HG03439 (cell line): ENCODE results near the gene NAXD.
"Not testable (repeated sequence)": the region's sequence is repeated elsewhere in the genome, so short reads cannot be mapped to it uniquely, and the experiment has no call there.

Experiments
- ATAC-seq: cut with Tn5 transposase; IDR thresholded peaks from one replicate; pipeline ENCODE4 v1.9.1; 2021; ENCODE audit warnings: mild to moderate bottlenecking, moderate library complexity; ENCODE audit not compliant: unreplicated experiment

Gene NAXD

GRCh38 chr13:110615322-110616102 lies at the start of gene NAXD:
Gene NAXD, plus strand, starts transcription at chr13:110615545. Its CDS starts 57 bp downstream, at chr13:110615602.
- ATAC-seq = peak; percentile 68

- no peak for ATAC-seq
These were observed 49.2 kb upstream of the NAXD start for GRCh38 chr13:110566171-110566570.

- ATAC-seq = no peak
These were observed 46.7 kb upstream of the NAXD start for GRCh38 chr13:110568612-110569011.

GRCh38 chr13:110569962-110570361 lies 45.4 kb upstream of the NAXD start:
- ATAC-seq = not testable (repeated sequence)

- ATAC-seq = no peak
These were observed 44.5 kb upstream of the NAXD start for GRCh38 chr13:110570886-110571285.

GRCh38 chr13:110571896-110572777 lies 43.2 kb upstream of the NAXD start:
- ATAC-seq = no peak

GRCh38 chr13:110572778-110573118 lies 42.6 kb upstream of the NAXD start:
- no peak for ATAC-seq

- ATAC-seq = no peak
These were observed 41.2 kb upstream of the NAXD start for GRCh38 chr13:110574161-110574560.

- ATAC-seq = peak; percentile 74
These were observed 39.8 kb upstream of the NAXD start for GRCh38 chr13:110575322-110576069.

GRCh38 chr13:110576070-110576394 lies 39.3 kb upstream of the NAXD start:
- ATAC-seq = no peak

GRCh38 chr13:110576736-110577476 lies 38.4 kb upstream of the NAXD start:
- ATAC-seq = no peak

GRCh38 chr13:110578363-110578762 lies 37.0 kb upstream of the NAXD start:
- ATAC-seq = no peak

- no peak for ATAC-seq
These were observed 34.5 kb upstream of the NAXD start for GRCh38 chr13:110580800-110581199.

GRCh38 chr13:110581506-110582185 lies 33.7 kb upstream of the NAXD start:
- ATAC-seq = no peak

- no peak for ATAC-seq
These were observed 32.9 kb upstream of the NAXD start for GRCh38 chr13:110582421-110582954.

GRCh38 chr13:110583178-110583865 lies 32.0 kb upstream of the NAXD start:
- ATAC-seq = no peak

GRCh38 chr13:110589793-110590390 lies 25.5 kb upstream of the NAXD start:
- no peak for ATAC-seq

- no peak for ATAC-seq
These were observed 24.8 kb upstream of the NAXD start for GRCh38 chr13:110590577-110590976.

GRCh38 chr13:110592665-110593064 lies 22.7 kb upstream of the NAXD start:
- ATAC-seq = no peak
